Gastrocnemius medialis (tissue), 4 donors: ENCODE data around the gene DDX3X.
"Not testable (repeated sequence)": the region's sequence is repeated elsewhere in the genome, so short reads cannot be mapped to it uniquely, and the experiment has no call there.

Experiments used
- CTCF ChIP-seq, 5 experiments: fragments of 450-650 bp in 3 of 5; fragments of 200-600 bp in 2 of 5; sonication (generic) in 2 of 5; IDR thresholded peaks in 4 of 5; conservative IDR thresholded peaks in 1 of 5; 1 replicate in 4 of 5; 2 replicates in 1 of 5; pipeline ENCODE4 v1.5.1; 2016 to 2019; ENCODE audit warnings: antibody characterized with exemption in 5 of 5, mild to moderate bottlenecking in 3 of 5, moderate library complexity in 3 of 5
- POLR2A ChIP-seq, 2 donors: fragments of 450-650 bp; IDR thresholded peaks; one replicate each; pipeline ENCODE4 v1.6.1; 2017; ENCODE audit warnings: antibody characterized with exemption in 2 of 2, mild to moderate bottlenecking in 2 of 2, moderate library complexity in 2 of 2

- TF ChIP-seq CTCF (IDR thresholded peaks at IDR 0.05 in 4 of 5, conservative IDR thresholded peaks at IDR 0.05 in 1 of 5); POLR2A (IDR thresholded peaks at IDR 0.05): not testable (repeated sequence)
These were observed 68.6 kb downstream of the DDX3X start for GRCh38 chrX:41402556-41402955.
